ENCODE data around the gene IFNA10.
A peak's percentile ranks its signal among the peaks of the same experiment; 100 is the strongest.
"Not testable (repeated sequence)": the region's sequence is repeated elsewhere in the genome, so short reads cannot be mapped to it uniquely, and the experiment has no call there.

The IFNA10 gene

GRCh38 chr9:21235468-21236359 is 28.8 kb upstream of the IFNA10 start:
- CTCF ChIA-PET: interaction anchor here (0.6 to 2.7 kb wide), 58 partner anchors 9 to 1238 kb away, joined by 3 to 24 read pairs (median 4); partner anchors contain the start of gene IFNA16
- TF ChIP-seq ZNF664 (tag by site-specific recombination; IDR thresholded peaks at IDR 0.05): peak; percentile 23; the same call in 1 of the 2 replicates
- peak; percentile 27; the same call in 1 of the 2 replicates for TF ChIP-seq CTCF (tag by site-specific recombination; IDR thresholded peaks at IDR 0.05)
- peak; percentile 80 for TF ChIP-seq ZNF654 (tag by site-specific recombination; IDR thresholded peaks at IDR 0.05; ENCODE audit: low read depth)
- H3K4me3 ChIP-seq (ENCODE audit: low read depth, low read length); H3K27ac ChIP-seq (ENCODE audit: extremely low read depth, low read depth, low read length); H3K36me3 ChIP-seq (ENCODE audit: control insufficient read depth in 2 of 2, insufficient read depth in 1 of 2, low read length in 2 of 2); H3K4me1 ChIP-seq (ENCODE audit: control insufficient read depth, insufficient read depth, low read length); H3K9me3 ChIP-seq (ENCODE audit: control insufficient read depth, insufficient read depth, low read depth, low read length); POLR2A ChIA-PET: not testable (repeated sequence)

- Histone ChIP-seq H3K4me3 (ENCODE audit: low read depth, low read length) (no peak overlapping the region), H3K9me3 (ENCODE audit: control insufficient read depth, insufficient read depth, low read depth, low read length) (no peaks in the 10 kb centered on the region), H3K36me3 (ENCODE audit: control insufficient read depth in 2 of 2, insufficient read depth in 1 of 2, low read length in 2 of 2) (no peaks in the 10 kb centered on the region), H3K4me1 (ENCODE audit: control insufficient read depth, insufficient read depth, low read length) (no peaks in the 10 kb centered on the region), H3K27ac (ENCODE audit: extremely low read depth, low read depth, low read length) (no peak overlapping the region)
- ChIA-PET CTCF (interaction anchor here (0.6 to 2.7 kb wide), 8 partner anchors 17 to 772 kb away, joined by 3 to 24 read pairs (median 6); partner anchors contain the start of gene IFNA16), POLR2A (no interaction called here)
- no peak for TF ChIP-seq ZNF704 (tag by site-specific recombination; IDR thresholded peaks at IDR 0.05)
- TF ChIP-seq SALL2 (tag by site-specific recombination; IDR thresholded peaks at IDR 0.05; ENCODE audit: borderline replicate concordance): no peak
- TF ChIP-seq ZNF155 (tag by site-specific recombination; IDR thresholded peaks at IDR 0.05): no peak
- no peak for TF ChIP-seq ZNF792 (tag by site-specific recombination; IDR thresholded peaks at IDR 0.05)
- TF ChIP-seq EGR2 (tag by site-specific recombination; IDR thresholded peaks at IDR 0.05; ENCODE audit: low read depth): no peak
Observed at GRCh38 chr9:21234153-21234687, 27.3 kb upstream of the IFNA10 start.

- H3K4me3 ChIP-seq (ENCODE audit: low read depth, low read length): no peak overlapping the region
- ChIA-PET POLR2A (no interaction called here), CTCF (interaction anchor here (1.0 to 1.3 kb wide), 2 partner anchors 19 to 223 kb away, joined by 3 read pairs; no protein-coding TSS in a partner anchor)
- H3K27ac ChIP-seq (ENCODE audit: extremely low read depth, low read depth, low read length): no peak overlapping the region
- no peaks in the 10 kb centered on the region for H3K36me3 ChIP-seq (ENCODE audit: control insufficient read depth in 2 of 2, insufficient read depth in 1 of 2, low read length in 2 of 2)
- no peaks in the 10 kb centered on the region for H3K4me1 ChIP-seq (ENCODE audit: control insufficient read depth, insufficient read depth, low read length)
- no peaks in the 10 kb centered on the region for H3K9me3 ChIP-seq (ENCODE audit: control insufficient read depth, insufficient read depth, low read depth, low read length)
- TF ChIP-seq ZNF837 (tag by site-specific recombination; IDR thresholded peaks at IDR 0.05) (no peak), ZNF580 (tag by site-specific recombination; IDR thresholded peaks at IDR 0.05) (no peak), TCF7L2 (IDR thresholded peaks at IDR 0.05; ENCODE audit: borderline replicate concordance, low read depth, low read length) (no peak), ZNF473 (tag by site-specific recombination; IDR thresholded peaks at IDR 0.05) (no peak), ZNF37A (tag by site-specific recombination; IDR thresholded peaks at IDR 0.05) (no peak)
Observed at GRCh38 chr9:21233258-21233657, 26.3 kb upstream of the IFNA10 start.

GRCh38 chr9:21228122-21228521 is 21.2 kb upstream of the IFNA10 start, which contains the start of gene IFNA17:
Gene IFNA17, minus strand, starts transcription at chr9:21228222. Its CDS starts 49 bp downstream, at chr9:21228173.
- ChIA-PET POLR2A (no interaction called here), CTCF (interaction anchor here (1.3 kb wide), 1 partner anchor 45 kb away, joined by 6 read pairs; no protein-coding TSS in a partner anchor)
- no peak for TF ChIP-seq ZNF747 (tag by site-specific recombination; IDR thresholded peaks at IDR 0.05)
- no peak for TF ChIP-seq FEZF1 (tag by site-specific recombination; IDR thresholded peaks at IDR 0.05)
- TF ChIP-seq ZNF2 (tag by site-specific recombination; IDR thresholded peaks at IDR 0.05): no peak
- TF ChIP-seq GLIS1 (tag by site-specific recombination; IDR thresholded peaks at IDR 0.05): no peak
- no peak for TF ChIP-seq ZNF416 (tag by site-specific recombination; IDR thresholded peaks at IDR 0.05)
- no peak for TF ChIP-seq ZBTB7A (tag by site-specific recombination; IDR thresholded peaks at IDR 0.05; ENCODE audit: low read depth)

GRCh38 chr9:21217211-21217610 is 10.3 kb upstream of the IFNA10 start, which contains the start of gene IFNA16:
Gene IFNA16, minus strand, starts transcription at chr9:21217311. Its CDS starts 6 bp downstream, at chr9:21217305.
- H3K36me3 ChIP-seq (ENCODE audit: control insufficient read depth in 2 of 2, insufficient read depth in 1 of 2, low read length in 2 of 2); H3K4me3 ChIP-seq (ENCODE audit: low read depth, low read length); H3K4me1 ChIP-seq (ENCODE audit: control insufficient read depth, insufficient read depth, low read length); H3K27ac ChIP-seq (ENCODE audit: extremely low read depth, low read depth, low read length); H3K9me3 ChIP-seq (ENCODE audit: control insufficient read depth, insufficient read depth, low read depth, low read length); POLR2A ChIA-PET: not testable (repeated sequence)
- CTCF ChIA-PET: interaction anchor here (1.2 to 1.6 kb wide), 2 partner anchors 18 to 217 kb away, joined by 4 to 5 read pairs; no protein-coding TSS in a partner anchor

More at GRCh38 chr9:21228122-21228521, 21.2 kb upstream of the IFNA10 start, which contains the start of gene IFNA17:
- no peak within 1 kb of the TSS for H3K27ac ChIP-seq (ENCODE audit: extremely low read depth, low read depth, low read length)
- no peaks in the 10 kb centered on the region for H3K9me3 ChIP-seq (ENCODE audit: control insufficient read depth, insufficient read depth, low read depth, low read length)
- no peaks in the 10 kb centered on the region for H3K4me1 ChIP-seq (ENCODE audit: control insufficient read depth, insufficient read depth, low read length)
- H3K36me3 ChIP-seq (ENCODE audit: control insufficient read depth in 2 of 2, insufficient read depth in 1 of 2, low read length in 2 of 2): no peaks in the 10 kb centered on the region
- no peak within 1 kb of the TSS for H3K4me3 ChIP-seq (ENCODE audit: low read depth, low read length)

All from HEK293 (cell line).